ENCODE measurements around the gene PLPP2. TPM values are rescaled to one million over a fixed set of nuclear protein-coding genes. Genes with fewer than 3 reads are reported as not detected.

Gene PLPP2
- total and polyA plus RNA-seq, 4 experiments from 2014 or later: 0.44 to 1.3 (median 0.70) TPM; not detected in 1

DNA sequence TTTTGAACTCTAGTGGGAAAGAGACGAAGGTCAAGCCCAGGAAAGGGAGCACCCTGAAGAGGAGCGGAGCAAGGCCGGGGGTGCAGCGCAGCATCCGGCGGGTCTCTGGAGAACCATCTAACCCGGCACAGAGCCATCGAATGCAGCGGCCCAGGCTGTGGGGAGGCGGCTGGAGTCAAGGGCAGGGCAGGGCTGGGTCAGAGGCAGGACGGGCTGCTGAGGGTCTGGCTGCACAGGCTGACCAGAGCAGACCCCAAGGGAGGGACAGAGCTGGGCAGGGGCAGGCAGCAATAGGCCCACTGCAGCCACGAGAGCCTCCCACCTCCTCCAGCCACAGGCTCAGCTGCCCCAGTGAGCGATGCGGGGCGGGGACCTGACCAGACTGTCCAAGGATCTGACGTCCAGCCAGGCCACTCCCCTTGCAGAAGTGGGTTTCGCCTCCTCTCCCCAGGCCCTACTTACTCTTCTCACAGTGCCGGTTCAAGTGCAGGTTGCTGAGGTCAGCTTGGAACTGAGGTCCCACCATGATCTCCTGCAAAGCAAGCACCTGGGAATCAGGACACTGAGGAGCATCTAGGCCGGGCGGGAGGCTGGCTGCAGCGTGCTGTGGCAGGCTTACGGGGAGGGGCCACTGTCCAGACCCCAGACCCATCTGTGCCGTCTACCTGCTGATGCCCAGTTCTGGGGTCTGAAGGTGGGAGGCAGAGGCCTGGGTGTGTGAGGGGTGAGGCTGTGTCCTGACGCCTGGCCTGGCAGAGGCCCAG lies 34.2 kb upstream of the PLPP2 start:
- H3K27ac Mint-ChIP-seq: peak overlapping the region in 1 of 7 donors; percentile 79
- H3K4me1 ChIP-seq (ENCODE audit: insufficient read depth, low read length): no peaks in the 10 kb centered on the region
- H3K4me3 Mint-ChIP-seq: no peak overlapping the region
- H3K9me3 Mint-ChIP-seq: peaks cover 0 to 16% (median 6%) of the 10 kb centered on the region in 8 donors
- H3K36me3 Mint-ChIP-seq: peaks cover 37 to 39% of the 10 kb centered on the region in 2 donors
- H3K4me3 ChIP-seq (ENCODE audit: low read length in 2 of 2): no peak overlapping the region
- ChIA-PET POLR2A (ENCODE audit: partially characterized antibody) (no interaction called here), CTCF (ENCODE audit: partially characterized antibody) (no interaction called here)
- no peaks in the 10 kb centered on the region for H3K9me3 ChIP-seq (ENCODE audit: control insufficient read depth in 1 of 2, low read length in 2 of 2)
- no peaks in the 10 kb centered on the region for H3K27me3 ChIP-seq (ENCODE audit: insufficient read depth, low read length)
- no peak for DNase-seq
- peaks cover 31% of the 10 kb centered on the region for H3K36me3 ChIP-seq (ENCODE audit: insufficient read depth, low read length)
- peaks cover 0 to 2% (median 0%) of the 10 kb centered on the region in 4 donors for H3K4me1 Mint-ChIP-seq
- intact Hi-C loops (cut with micrococcal nuclease): no loop called here
- H3K27ac ChIP-seq (ENCODE audit: low read depth, low read length): no peak overlapping the region
- no peaks in the 10 kb centered on the region for H3K27me3 Mint-ChIP-seq

DNA sequence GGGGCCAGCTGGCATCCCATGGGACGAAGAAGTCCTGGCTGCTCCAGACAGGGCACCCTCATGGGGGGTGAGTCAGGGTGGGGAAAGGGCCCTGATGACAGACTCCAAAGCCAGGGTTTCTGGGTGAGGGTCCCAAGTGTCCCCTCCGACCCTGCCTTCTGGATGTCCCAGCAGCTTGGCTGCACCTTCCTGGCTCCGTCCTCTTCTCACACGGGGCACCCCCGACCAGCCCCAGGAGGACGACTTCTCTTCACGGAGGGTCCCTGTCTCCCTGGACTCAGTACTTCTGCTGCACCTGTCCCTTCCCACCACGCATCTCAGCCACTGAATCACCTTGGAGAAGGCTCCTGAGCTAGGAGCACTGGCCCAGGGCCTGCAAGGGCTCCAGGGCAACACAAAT lies 33.5 kb upstream of the PLPP2 start:
- DNase-seq: no peak
- peaks cover 31% of the 10 kb centered on the region for H3K36me3 ChIP-seq (ENCODE audit: insufficient read depth, low read length)
- no peaks in the 10 kb centered on the region for H3K9me3 ChIP-seq (ENCODE audit: control insufficient read depth in 1 of 2, low read length in 2 of 2)
- Mint-ChIP-seq H3K4me3 (no peak overlapping the region), H3K36me3 (peaks cover 40 to 41% of the 10 kb centered on the region in 2 donors), H3K27me3 (no peaks in the 10 kb centered on the region), H3K4me1 (peaks cover 0 to 2% (median 0%) of the 10 kb centered on the region in 4 donors), H3K9me3 (peaks cover 0 to 16% (median 6%) of the 10 kb centered on the region in 8 donors), H3K27ac (peak overlapping the region in 1 of 7 donors; percentile 79)
- H3K27me3 ChIP-seq (ENCODE audit: insufficient read depth, low read length): no peaks in the 10 kb centered on the region
- ChIA-PET POLR2A (ENCODE audit: partially characterized antibody) (no interaction called here), CTCF (ENCODE audit: partially characterized antibody) (no interaction called here)
- H3K27ac ChIP-seq (ENCODE audit: low read depth, low read length): no peak overlapping the region
- no peak overlapping the region for H3K4me3 ChIP-seq (ENCODE audit: low read length in 2 of 2)
- H3K4me1 ChIP-seq (ENCODE audit: insufficient read depth, low read length): no peaks in the 10 kb centered on the region
- intact Hi-C loops (cut with micrococcal nuclease): no loop called here

DNA sequence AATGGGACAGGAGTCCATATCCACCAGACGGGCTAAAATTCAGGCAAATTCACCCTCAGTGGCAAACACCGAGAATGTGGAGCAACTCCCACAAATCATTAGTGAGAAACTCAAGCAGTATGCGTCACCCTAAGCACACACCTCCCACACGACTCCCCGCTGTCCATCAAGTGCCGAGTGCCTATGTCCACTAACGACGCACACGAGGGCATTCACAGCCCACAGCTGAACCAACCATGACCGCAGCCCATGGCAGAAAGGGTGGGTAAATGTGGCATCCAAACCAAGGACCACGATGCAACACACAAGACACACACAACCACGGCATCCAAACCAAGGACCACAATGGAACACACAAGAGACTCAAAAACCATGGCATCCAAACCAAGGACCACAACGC lies 31.4 kb upstream of the PLPP2 start:
- Mint-ChIP-seq H3K4me1 (peaks cover 0 to 6% (median 0%) of the 10 kb centered on the region in 4 donors), H3K27ac (no peak overlapping the region), H3K27me3 (no peaks in the 10 kb centered on the region), H3K4me3 (no peak overlapping the region), H3K36me3 (peaks cover 32% of the 10 kb centered on the region in 2 donors), H3K9me3 (peaks cover 0 to 2% (median 0%) of the 10 kb centered on the region in 8 donors)
- no peak for DNase-seq
- H3K4me1 ChIP-seq (ENCODE audit: insufficient read depth, low read length): no peaks in the 10 kb centered on the region
- H3K27me3 ChIP-seq (ENCODE audit: insufficient read depth, low read length): no peaks in the 10 kb centered on the region
- ChIA-PET POLR2A (ENCODE audit: partially characterized antibody) (no interaction called here), CTCF (ENCODE audit: partially characterized antibody) (no interaction called here)
- H3K27ac ChIP-seq (ENCODE audit: low read depth, low read length): no peak overlapping the region
- H3K36me3 ChIP-seq (ENCODE audit: insufficient read depth, low read length): peaks cover 18% of the 10 kb centered on the region
- intact Hi-C loops (cut with micrococcal nuclease): no loop called here
- H3K9me3 ChIP-seq (ENCODE audit: control insufficient read depth in 1 of 2, low read length in 2 of 2): no peaks in the 10 kb centered on the region
- H3K4me3 ChIP-seq (ENCODE audit: low read length in 2 of 2): no peak overlapping the region

DNA sequence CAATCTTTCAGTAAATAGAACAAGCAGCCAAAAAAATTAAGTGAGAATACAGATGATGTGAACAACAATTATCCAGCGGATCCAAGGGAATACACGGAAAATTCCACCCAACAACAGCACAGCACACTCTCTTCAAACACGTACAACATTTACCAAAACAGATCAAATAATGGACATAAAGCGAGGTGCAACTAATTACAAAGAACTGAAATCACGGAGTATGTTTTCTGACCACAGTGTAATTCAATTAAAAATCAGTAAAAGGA lies 27.2 kb upstream of the PLPP2 start:
- Histone ChIP-seq H3K4me1 (ENCODE audit: insufficient read depth, low read length) (no peaks in the 10 kb centered on the region), H3K27ac (ENCODE audit: low read depth, low read length) (no peak overlapping the region), H3K36me3 (ENCODE audit: insufficient read depth, low read length) (peaks cover 16% of the 10 kb centered on the region), H3K27me3 (ENCODE audit: insufficient read depth, low read length) (no peaks in the 10 kb centered on the region), H3K4me3 (ENCODE audit: low read length in 2 of 2) (no peak overlapping the region), H3K9me3 (ENCODE audit: control insufficient read depth in 1 of 2, low read length in 2 of 2) (no peaks in the 10 kb centered on the region)
- H3K4me1 Mint-ChIP-seq: peaks cover 0 to 6% (median 6%) of the 10 kb centered on the region in 4 donors
- H3K4me3 Mint-ChIP-seq: no peak overlapping the region
- H3K27me3 Mint-ChIP-seq: no peaks in the 10 kb centered on the region
- POLR2A ChIA-PET (ENCODE audit: partially characterized antibody): no interaction called here
- peaks cover 0 to 2% (median 0%) of the 10 kb centered on the region in 8 donors for H3K9me3 Mint-ChIP-seq
- H3K27ac Mint-ChIP-seq: no peak overlapping the region
- intact Hi-C loops (cut with micrococcal nuclease): no loop called here
- peaks cover 41 to 56% of the 10 kb centered on the region in 2 donors for H3K36me3 Mint-ChIP-seq
- no peak for DNase-seq
- CTCF ChIA-PET (ENCODE audit: partially characterized antibody): no interaction called here

DNA sequence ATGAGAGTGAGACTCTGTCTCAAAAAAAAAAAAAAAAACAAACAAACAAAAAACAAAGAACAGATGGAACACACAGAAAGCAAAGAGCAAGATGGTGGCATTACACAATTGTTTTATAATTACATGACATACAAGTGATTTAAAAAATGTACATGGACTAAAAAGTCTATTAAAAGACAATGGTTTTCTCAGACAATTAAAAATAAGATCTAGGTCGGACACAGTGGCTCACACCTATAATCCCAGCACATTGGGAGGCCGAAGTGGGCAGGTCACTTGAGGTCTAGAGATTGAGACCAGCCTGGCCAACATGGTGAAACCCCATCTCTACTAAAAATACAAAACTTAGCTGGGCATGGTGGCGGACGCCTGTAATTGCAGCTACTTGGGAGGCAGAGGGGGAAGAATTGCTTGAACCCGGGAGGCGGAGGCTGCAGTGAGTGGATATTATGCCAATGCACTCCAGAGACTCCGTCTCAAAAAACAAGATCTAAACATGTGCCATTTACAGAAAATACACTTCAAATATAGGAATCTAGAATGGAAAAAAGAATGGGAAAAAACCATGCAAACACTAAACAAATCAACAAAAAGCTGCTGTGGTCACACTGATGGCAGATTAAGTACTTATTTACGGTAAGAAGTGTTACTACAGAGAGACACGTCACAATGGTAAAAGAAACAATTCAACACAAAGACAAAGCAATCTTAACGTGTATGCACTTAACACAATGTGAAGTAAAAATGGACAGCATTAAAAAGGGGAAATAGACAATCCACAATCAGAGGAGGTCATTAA lies 26.7 kb upstream of the PLPP2 start:
- no peak overlapping the region for H3K27ac Mint-ChIP-seq
- ChIA-PET POLR2A (ENCODE audit: partially characterized antibody) (no interaction called here), CTCF (ENCODE audit: partially characterized antibody) (no interaction called here)
- peaks cover 17% of the 10 kb centered on the region for H3K36me3 ChIP-seq (ENCODE audit: insufficient read depth, low read length)
- intact Hi-C loops (cut with micrococcal nuclease): no loop called here
- no peak for DNase-seq
- no peaks in the 10 kb centered on the region for H3K27me3 Mint-ChIP-seq
- H3K27ac ChIP-seq (ENCODE audit: low read depth, low read length): no peak overlapping the region
- no peak overlapping the region for H3K4me3 ChIP-seq (ENCODE audit: low read length in 2 of 2)
- H3K36me3 Mint-ChIP-seq: peaks cover 41 to 56% of the 10 kb centered on the region in 2 donors
- peaks cover 0 to 6% (median 6%) of the 10 kb centered on the region in 4 donors for H3K4me1 Mint-ChIP-seq
- H3K9me3 ChIP-seq (ENCODE audit: control insufficient read depth in 1 of 2, low read length in 2 of 2): no peaks in the 10 kb centered on the region
- no peaks in the 10 kb centered on the region for H3K4me1 ChIP-seq (ENCODE audit: insufficient read depth, low read length)
- H3K27me3 ChIP-seq (ENCODE audit: insufficient read depth, low read length): no peaks in the 10 kb centered on the region
- no peak overlapping the region for H3K4me3 Mint-ChIP-seq
- H3K9me3 Mint-ChIP-seq: peaks cover 0 to 2% (median 0%) of the 10 kb centered on the region in 8 donors

DNA sequence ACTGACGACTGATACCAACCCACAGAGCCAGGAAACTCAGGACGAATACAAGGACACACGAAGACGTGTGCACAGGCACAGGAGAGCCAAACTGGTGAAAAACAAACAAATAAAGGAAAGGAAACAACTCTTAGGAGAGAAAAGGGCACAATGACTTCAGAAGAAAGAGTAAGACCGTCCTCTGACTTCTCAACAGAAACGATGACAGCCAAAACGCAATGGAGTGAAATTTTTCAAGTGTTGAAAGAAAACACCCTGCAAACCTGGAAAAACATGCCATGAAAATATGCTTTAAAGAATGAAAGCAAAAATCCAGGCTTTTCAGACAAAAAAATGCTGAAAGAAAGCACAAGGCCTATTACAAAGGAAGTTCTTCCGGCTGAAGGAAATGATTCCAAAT lies 24.6 kb upstream of the PLPP2 start:
- H3K27ac Mint-ChIP-seq: no peak overlapping the region
- no peaks in the 10 kb centered on the region for H3K4me1 ChIP-seq (ENCODE audit: insufficient read depth, low read length)
- no peak for DNase-seq
- POLR2A ChIA-PET (ENCODE audit: partially characterized antibody): no interaction called here
- no peaks in the 10 kb centered on the region for H3K9me3 ChIP-seq (ENCODE audit: control insufficient read depth in 1 of 2, low read length in 2 of 2)
- peaks cover 17% of the 10 kb centered on the region for H3K36me3 ChIP-seq (ENCODE audit: insufficient read depth, low read length)
- H3K4me1 Mint-ChIP-seq: peaks cover 0 to 6% (median 5%) of the 10 kb centered on the region in 4 donors
- peaks cover 0 to 2% (median 0%) of the 10 kb centered on the region in 8 donors for H3K9me3 Mint-ChIP-seq
- H3K27me3 Mint-ChIP-seq: no peaks in the 10 kb centered on the region
- H3K36me3 Mint-ChIP-seq: peaks cover 42 to 52% of the 10 kb centered on the region in 2 donors
- no peak overlapping the region for H3K27ac ChIP-seq (ENCODE audit: low read depth, low read length)
- CTCF ChIA-PET (ENCODE audit: partially characterized antibody): no interaction called here
- intact Hi-C loops (cut with micrococcal nuclease): no loop called here
- H3K4me3 ChIP-seq (ENCODE audit: low read length in 2 of 2): no peak overlapping the region
- H3K4me3 Mint-ChIP-seq: no peak overlapping the region
- no peaks in the 10 kb centered on the region for H3K27me3 ChIP-seq (ENCODE audit: insufficient read depth, low read length)

DNA sequence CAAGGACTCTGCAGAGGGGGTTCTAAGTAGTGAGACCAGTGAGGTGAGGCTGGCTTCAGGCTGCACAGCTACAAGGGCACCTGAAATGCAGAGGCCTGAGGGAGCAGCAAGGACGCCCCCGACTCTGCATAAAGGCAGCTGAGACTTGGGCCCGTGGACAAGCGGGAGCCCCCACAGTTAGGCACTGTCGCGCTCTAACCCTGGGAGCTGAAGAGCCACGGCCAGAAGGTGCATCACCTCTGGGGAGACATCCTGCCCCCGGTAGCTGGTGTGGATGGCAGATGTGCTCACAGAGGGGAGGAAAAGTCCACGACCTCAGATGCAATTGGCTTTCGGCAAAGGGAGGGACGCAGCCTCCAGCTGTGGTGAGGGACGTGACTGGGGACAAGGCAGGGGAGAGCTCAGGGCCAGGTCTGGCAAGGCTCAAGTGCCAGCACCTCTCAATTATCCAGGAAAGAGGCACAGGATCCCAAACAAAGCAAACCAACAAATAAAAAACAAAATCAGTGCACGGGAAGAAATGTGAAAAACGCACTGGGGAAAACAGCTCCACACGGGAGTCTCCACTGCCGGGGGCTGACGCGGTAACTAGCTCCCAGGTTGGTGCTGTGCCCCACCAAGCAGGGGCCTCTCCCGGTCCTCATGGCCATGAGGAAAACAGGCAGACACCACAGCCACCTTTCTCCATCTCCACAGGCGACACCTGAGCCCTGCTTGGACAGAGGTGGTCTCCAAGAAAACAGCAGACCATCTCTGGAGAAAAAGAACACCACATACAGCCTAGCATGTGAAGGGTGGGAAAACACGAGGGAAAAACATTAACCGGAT lies 23.0 kb upstream of the PLPP2 start:
- Mint-ChIP-seq H3K4me1 (peaks cover 0 to 6% (median 5%) of the 10 kb centered on the region in 4 donors), H3K36me3 (peaks cover 37 to 42% of the 10 kb centered on the region in 2 donors), H3K27me3 (no peaks in the 10 kb centered on the region), H3K27ac (peak overlapping the region in 1 of 7 donors; percentile 69), H3K9me3 (peaks cover 0 to 2% (median 0%) of the 10 kb centered on the region in 8 donors), H3K4me3 (no peak overlapping the region)
- Histone ChIP-seq H3K36me3 (ENCODE audit: insufficient read depth, low read length) (peaks cover 16% of the 10 kb centered on the region), H3K27me3 (ENCODE audit: insufficient read depth, low read length) (no peaks in the 10 kb centered on the region), H3K27ac (ENCODE audit: low read depth, low read length) (no peak overlapping the region), H3K4me3 (ENCODE audit: low read length in 2 of 2) (no peak overlapping the region), H3K4me1 (ENCODE audit: insufficient read depth, low read length) (no peaks in the 10 kb centered on the region), H3K9me3 (ENCODE audit: control insufficient read depth in 1 of 2, low read length in 2 of 2) (no peaks in the 10 kb centered on the region)
- CTCF ChIA-PET (ENCODE audit: partially characterized antibody): no interaction called here
- intact Hi-C loops (cut with micrococcal nuclease): no loop called here
- POLR2A ChIA-PET (ENCODE audit: partially characterized antibody): no interaction called here
- DNase-seq: no peak

All from CD4-positive, alpha-beta memory T cell (primary cell).